Measurements from ENCODE around the gene KCNK6.
"Not testable (repeated sequence)": the region's sequence is repeated elsewhere in the genome, so short reads cannot be mapped to it uniquely, and the experiment has no call there.

KCNK6 gene

DNA sequence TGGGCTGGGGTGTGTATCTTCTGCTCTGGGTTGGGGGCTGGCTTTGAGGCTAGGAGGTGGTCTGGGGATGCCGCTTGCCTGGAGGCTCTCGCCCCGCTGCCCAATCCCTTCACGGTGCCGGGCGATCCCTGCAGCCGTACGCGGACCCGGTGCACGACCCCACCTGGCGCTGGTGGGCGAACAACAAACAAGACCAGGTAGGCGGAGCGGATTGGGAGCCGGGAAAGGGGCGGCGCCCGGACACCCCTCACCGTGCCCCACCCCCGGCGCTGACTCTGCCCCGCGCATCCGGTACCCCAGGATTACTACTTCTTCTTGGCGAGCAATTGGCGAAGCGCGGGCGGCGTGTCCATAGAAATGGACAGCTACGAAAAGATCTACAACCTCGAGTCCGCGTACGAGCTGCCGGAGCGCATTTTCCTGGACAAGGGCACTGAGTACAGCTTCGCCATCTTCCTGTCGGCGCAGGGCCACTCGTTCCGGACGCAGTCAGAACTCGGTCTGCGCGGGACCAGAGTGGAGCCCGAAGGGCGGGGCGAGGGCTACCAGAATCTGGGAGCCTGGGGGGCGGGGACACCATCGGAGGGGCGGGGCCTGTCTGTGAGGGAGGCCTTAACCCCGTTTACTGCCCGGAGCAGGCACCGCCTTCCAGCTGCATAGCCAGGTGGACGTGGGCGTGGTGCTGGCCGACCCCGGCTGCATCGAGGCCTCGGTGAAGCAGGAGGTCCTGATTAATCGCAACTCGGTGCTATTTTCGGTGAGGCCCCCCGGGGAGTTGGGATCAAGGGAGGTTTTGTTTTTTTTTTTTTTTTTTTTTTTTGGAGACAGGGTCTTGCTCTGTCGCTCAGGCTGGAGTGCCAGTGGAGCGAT is 42.7 kb downstream of the KCNK6 start:
- no peak for DNase-seq

DNA sequence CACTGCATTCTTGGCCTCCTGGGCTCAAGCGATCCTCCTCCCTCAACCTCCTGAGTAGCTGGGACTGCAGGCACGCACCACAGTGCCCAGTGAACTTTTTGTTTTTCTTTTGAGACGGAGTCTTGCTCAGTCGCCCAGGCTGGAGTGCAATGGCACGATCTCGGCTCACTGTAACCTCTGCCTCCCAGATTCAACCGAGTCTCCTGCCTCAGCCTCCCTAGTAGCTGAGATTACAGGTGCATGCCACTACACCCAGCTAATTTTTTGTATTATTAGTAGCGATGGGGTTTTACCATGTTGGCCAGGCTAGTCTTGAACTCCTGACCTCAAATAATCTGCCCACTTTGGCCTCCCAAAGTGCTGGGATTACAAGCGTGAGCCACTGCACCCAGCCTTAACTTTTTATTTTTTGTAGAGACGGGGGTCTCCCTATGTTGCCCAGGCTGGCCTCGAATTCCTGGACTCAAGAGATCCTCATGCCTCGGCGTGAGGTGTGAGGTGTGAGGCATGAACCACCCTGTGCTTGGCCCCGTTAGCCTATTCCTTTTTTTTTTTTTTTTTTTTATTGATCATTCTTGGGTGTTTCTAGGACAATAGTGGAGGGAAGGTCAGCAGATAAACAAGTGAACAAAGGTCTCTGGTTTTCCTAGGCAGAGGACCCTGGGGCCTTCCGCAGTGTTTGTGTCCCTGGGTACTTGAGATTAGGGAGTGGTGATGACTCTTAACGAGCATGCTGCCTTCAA is 43.5 kb downstream of the KCNK6 start:
- not testable (repeated sequence) for DNase-seq

DNA sequence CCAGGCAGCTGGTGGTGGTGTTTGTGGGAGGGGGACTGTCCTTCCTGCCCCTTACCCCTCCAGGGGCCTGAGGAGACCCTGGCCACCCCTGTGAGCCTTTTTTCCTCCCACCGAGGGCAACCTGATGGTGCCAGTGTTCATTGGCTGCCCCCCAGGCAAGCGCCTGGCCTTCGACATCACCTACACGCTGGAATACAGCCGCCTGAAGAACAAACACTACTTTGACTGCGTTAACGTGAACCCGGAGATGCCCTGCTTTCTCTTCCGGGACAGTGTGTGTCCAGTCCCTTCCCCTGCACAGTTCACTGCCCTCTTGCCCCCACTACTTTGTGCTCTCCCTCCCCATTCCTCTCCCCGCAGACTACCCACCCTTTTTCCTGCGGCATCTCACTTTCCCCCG is 47.4 kb downstream of the KCNK6 start:
- no peak for DNase-seq

DNA sequence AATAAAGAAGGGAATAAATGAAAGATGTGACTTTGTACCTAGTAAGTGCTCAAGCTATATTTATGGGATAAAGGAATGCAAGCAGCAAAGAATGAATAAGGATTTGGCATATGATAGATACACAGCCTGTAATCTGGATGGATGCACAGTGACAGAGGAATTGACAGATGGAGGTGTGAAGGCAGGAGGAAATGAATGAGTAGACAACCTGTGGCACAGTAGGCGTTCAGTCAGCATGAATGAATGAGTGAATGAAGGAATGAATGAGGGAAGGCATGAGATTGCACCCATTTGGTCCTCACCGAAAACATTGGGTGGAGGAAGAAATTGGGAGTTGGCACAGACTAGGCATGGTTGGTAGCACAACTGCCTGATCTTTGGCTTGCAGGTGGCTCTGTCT is 49.9 kb downstream of the KCNK6 start:
- DNase-seq = no peak

DNA sequence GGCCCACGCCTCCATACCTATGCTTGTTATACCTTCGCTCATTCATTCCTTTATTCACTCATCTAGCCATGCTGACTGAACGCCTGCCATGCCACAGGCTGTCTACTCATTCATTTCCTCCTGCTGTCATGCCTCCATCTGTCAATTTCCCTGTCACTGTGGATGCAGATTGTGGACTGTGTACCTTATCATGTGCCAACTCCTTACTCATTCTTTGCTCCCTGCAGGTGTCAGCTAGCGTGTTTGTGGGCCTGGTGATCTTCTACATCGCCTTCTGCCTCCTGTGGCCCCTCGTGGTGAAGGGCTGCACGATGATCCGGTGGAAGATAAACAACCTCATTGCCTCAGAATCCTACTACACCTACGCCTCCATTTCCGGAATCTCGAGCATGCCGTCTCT is 50.7 kb downstream of the KCNK6 start:
- no peak for DNase-seq

DNA sequence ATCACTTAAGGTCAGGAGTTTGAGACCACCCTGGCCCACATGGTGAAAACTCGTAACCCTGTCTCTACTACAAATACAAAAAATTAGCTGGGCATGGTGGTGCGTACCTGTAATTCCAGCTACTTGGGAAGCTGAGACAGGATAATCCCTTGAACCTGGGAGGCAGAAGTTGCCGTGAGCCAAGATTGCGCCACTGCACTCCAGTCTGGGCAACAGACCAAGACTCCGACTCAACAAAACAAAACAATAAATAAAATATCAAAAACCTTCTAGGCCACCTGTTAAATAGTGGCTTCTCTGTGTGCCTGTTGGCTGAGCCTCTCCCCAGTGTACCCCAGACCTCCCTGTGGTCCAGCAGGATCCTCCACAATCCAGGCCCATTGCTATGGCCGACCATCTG is 51.4 kb downstream of the KCNK6 start:
- DNase-seq = no peak

DNA sequence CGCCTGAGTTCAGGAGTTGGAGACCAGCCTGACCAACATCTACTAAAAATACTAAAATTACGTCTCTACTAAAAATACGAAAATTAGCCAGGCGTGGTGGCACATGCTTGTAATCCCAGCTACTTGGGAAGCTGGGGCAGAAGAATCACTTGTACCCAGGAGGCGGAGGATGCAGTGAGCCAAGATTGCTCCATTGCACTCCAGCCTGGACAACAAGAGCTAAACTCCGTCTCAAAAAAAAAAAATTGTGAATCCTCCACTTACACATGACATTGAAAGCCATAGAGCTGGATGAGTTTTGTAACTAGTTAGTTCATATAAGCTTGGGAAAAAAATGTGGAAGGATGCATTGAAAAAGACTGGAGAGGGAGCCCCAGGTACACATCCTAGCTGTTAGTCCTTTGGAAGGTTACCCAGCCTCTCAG is 54.3 kb downstream of the KCNK6 start:
- DNase-seq = no peak

DNA sequence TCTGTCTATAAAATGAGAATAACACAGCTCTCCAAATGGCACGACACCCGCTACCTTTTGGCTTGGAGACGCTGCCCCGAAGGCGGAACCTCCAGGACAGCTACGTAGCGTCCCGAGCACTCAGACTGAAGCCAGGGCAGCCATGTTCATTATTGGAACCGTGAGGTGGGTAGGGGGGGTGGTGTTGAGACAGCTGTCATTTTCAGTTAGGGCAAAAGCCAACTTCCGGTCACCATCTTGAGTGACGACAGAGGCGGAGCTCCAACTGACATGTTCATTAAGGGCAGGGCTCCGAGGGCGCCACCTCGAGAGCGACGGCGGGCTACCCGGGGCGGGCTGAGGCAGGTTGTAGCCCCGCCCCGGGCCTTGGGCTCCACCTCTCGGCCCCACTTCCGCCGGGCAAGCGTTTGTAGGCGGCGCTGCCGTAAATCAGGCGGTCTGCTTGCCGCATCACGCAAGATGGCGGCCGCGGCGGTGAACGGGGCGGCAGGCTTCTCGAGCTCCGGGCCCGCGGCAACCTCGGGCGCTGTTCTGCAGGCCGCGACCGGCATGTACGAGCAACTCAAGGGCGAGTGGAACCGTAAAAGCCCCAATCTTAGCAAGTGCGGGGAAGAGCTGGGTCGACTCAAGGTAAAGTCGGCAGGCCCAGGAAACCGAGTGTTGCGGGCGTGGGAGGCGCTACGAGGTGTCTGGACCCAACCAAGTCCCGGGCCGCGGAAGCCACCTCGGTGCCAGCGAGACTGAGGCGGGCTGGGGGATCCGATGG is 54.9 kb downstream of the KCNK6 start, which contains the start of gene PSMD8:
PSMD8 (plus strand) TSS at position 240 of the 766 bp plus-strand sequence; CDS start at position 271, 31 bp downstream.
- peak; percentile 97 for DNase-seq

DNA sequence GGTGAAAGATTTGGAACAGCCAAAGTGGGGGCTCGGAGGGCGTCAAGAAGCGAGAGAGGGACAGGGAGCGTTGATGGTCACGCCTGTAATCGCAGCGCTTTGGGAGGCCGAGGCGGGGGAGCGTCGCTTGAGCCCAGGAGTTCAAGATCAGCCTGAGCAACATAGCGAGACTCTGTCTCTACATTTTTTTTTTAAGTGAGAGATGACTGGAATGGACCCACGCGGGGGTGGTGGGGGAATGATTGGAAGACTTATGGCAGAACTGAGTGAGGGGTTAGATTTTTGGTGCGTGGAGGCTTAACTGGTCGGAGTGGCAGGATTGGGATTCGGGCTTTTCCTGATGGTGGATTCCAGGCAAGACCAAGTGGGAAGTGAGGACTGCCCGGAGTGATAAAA is 55.5 kb downstream of the KCNK6 start:
- DNase-seq = no peak

DNA sequence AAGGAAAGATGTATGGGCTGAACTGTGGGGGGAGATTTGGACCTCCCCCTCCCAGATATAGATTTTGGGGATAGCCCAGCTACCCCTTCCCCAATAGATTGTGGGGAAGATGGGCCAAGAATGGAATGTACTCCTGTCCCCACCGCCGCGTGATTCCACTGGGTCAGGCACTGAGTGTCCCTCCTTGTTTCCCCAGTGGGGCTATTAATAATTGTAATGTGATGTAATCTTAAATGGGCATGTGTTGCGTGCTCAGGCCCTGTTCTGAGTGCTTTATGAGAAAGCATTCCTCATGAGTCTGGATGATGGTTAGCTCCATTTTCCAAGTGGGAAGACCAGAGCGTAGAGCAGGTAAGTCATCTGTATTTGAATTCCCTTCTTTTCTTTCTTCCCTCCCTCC is 56.1 kb downstream of the KCNK6 start:
- no peak for DNase-seq

DNA sequence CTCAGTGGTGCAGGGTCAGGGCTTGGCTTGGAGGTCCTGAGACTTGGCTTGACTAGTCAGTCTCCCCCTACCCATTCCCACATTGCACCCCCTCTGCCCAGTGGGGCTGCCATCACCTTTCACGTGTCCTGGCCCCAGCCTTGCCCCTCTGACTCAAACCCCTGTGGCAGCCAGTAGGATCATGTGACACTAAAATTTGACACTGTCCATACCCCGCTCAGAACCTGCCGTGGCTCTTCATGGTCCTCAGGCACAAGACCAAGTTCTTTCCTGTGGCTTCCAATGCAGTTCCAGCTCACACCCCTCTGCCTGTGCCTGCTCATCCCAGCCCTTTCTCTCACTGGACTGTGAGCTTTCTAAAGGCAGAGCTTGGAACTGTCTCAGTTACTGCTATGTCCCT is 56.9 kb downstream of the KCNK6 start:
- DNase-seq = no peak

DNA sequence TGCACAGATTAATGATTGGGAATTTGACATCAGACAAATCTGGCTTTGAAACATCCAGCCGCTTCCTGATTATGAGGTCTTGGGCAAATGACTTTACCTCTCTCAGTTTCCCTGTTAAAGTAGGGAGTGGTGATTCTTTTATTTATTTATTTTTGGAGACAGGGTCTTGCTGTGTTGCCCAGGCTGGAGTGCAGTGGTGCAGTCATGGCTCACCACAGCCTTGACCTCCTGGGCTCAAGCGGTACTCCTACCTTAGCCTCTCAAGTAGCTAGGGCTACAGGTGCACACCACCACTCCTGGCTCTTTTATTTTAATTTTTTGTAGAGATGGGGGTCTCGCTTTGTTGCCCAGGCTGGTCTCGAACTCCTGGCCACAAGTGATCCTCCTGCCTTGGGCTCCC is 57.4 kb downstream of the KCNK6 start:
- no peak for DNase-seq

DNA sequence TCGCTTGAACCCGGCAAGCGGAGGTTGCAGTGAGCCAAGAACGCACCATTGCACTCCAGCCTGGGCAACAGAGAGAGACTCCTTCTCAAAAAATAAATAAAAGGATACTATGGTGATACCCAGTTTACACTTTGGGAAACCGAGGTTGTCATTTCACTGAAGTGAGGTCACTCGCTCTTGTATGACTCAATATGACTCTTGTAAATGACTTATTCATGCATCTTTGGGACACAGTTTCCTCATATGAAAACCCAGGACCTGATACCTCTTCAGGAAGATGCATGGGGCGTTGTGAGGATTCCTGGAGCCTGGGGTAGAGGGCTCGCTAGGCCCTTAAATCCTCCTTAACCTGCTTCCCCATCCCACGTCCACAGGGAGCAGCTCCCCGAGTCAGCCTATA is 59.2 kb downstream of the KCNK6 start:
- DNase-seq = no peak

DNA sequence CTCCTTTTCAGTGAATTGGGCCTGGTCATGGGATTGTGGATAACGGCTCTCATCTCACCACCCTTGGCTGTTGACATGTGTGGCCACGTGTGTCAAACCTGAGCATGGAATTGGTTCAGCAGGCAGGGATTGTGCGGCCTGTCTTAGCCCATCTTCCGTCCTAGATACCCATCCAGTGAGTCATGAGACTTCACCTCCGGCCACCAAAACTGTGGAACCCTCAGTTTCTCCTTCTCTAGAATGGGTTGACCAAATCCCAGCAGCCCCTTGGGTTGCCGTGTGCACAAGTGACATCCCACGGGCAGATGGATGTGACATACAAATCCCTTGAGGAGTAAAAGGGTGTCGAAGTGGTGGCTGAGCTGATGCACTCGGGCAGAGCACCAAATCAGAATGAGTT is 61.5 kb downstream of the KCNK6 start:
- DNase-seq = no peak

All from NCI-H2081 treated with DMSO at 0.1 percent for 48 hours (cell line).